IMR-90 (cell line): ENCODE data around the gene TNNI3K. TPM values are rescaled to one million over a fixed set of nuclear protein-coding genes. Genes with fewer than 3 reads are reported as not detected.

ENCODE experiments used
- ATAC-seq: fragments of 200-7000 bp; cut with Tn5 transposase; 2 replicates; pipeline ENCODE4 v1.9.1; 2020; ENCODE audit warnings: low read depth, mild to moderate bottlenecking, moderate library complexity
- BruUV-seq: library from RNA; stranded (reverse); fragments of 400-500 nt; replicated peaks from 2 replicates; lab custom pipeline; 2021; lab: Mats Ljungman, UMichigan
- CTCF ChIA-PET: fragments of 300-600 bp; formaldehyde crosslinking; extraction: SDS; loops from one replicate; lab custom pipeline; 2021; ENCODE audit warnings: antibody characterized with exemption; lab: Yijun Ruan, JAX
- POLR2A ChIA-PET: fragments of 300-600 bp; sonication (Branson Sonifier 250); formaldehyde crosslinking; loops from one replicate; lab custom pipeline; 2022; ENCODE audit warnings: antibody characterized with exemption; ENCODE audit not compliant: unreplicated experiment; lab: Charles Lee
- DNase-seq: peaks from one replicate; pipeline ENCODE4 v3.0.0; 2013
- H2AFZ ChIP-seq: replicated peaks from 2 replicates; pipeline ENCODE3; 2013; ENCODE audit warnings: low read length, mild to moderate bottlenecking; ENCODE audit not compliant: poor library complexity
- H2AK5ac ChIP-seq: 2 replicates; pipeline ENCODE4 v1.6.1; 2013; ENCODE audit warnings: low read depth, low read length, inconsistent platforms
- H2AK9ac ChIP-seq: replicated peaks from 2 replicates; pipeline ENCODE3; 2013; ENCODE audit warnings: mild to moderate bottlenecking, low read depth, low read length, moderate library complexity; ENCODE audit not compliant: poor library complexity
- H2BK120ac ChIP-seq: 2 replicates; pipeline ENCODE4 v1.6.1; 2013; ENCODE audit warnings: low read depth, low read length, inconsistent platforms
- H2BK15ac ChIP-seq: 3 replicates; pipeline ENCODE4 v1.6.1; 2013; ENCODE audit warnings: low read depth, low read length, inconsistent platforms
- H2BK20ac ChIP-seq: 2 replicates; pipeline ENCODE4 v1.6.1; 2013; ENCODE audit warnings: low read depth, mild to moderate bottlenecking, inconsistent platforms, low read length, moderate library complexity
- H2BK5ac ChIP-seq: 2 replicates; pipeline ENCODE4 v1.6.1; 2013; ENCODE audit warnings: mild to moderate bottlenecking, low read depth, low read length, inconsistent platforms; ENCODE audit not compliant: poor library complexity, severe bottlenecking
- H3K14ac ChIP-seq: replicated peaks from 2 replicates; pipeline ENCODE4 v1.6.1; 2013; ENCODE audit warnings: low read depth, low read length, inconsistent platforms
- H3K18ac ChIP-seq: 2 replicates; pipeline ENCODE4 v1.6.1; 2013; ENCODE audit warnings: low read depth, low read length, control low read depth
- H3K23ac ChIP-seq: 2 replicates; pipeline ENCODE4 v1.6.1; 2013; ENCODE audit warnings: low read depth, low read length, inconsistent platforms
- H3K27ac ChIP-seq: 2 replicates; pipeline ENCODE4 v1.5.1; 2013; ENCODE audit warnings: mild to moderate bottlenecking, control low read depth, low read length; ENCODE audit not compliant: insufficient read depth
- H3K27me3 ChIP-seq: 2 replicates; pipeline ENCODE4 v1.6.1; 2013; ENCODE audit warnings: low read length; ENCODE audit not compliant: control insufficient read depth, insufficient read depth
- H3K36me3 ChIP-seq: 2 replicates; pipeline ENCODE4 v1.6.1; 2013; ENCODE audit warnings: low read length, mixed read lengths; ENCODE audit not compliant: control insufficient read depth, insufficient read depth
- H3K4ac ChIP-seq: 2 replicates; pipeline ENCODE4 v1.6.1; 2013; ENCODE audit warnings: low read depth, low read length, inconsistent platforms
- H3K4me1 ChIP-seq: 2 replicates; pipeline ENCODE4 v1.6.1; 2013; ENCODE audit warnings: low read length, mixed read lengths; ENCODE audit not compliant: control insufficient read depth, insufficient read depth
- H3K4me2 ChIP-seq: 2 replicates; pipeline ENCODE4 v1.6.1; 2013; ENCODE audit warnings: low read depth, mild to moderate bottlenecking, control low read depth, low read length, moderate library complexity
- H3K4me3 ChIP-seq: 2 replicates; pipeline ENCODE4 v1.5.1; 2013; ENCODE audit warnings: low read depth, mild to moderate bottlenecking, control low read depth, low read length, moderate library complexity; ENCODE audit not compliant: insufficient read depth
- H3K56ac ChIP-seq: 2 replicates; pipeline ENCODE4 v1.6.1; 2013; ENCODE audit warnings: low read length, inconsistent platforms; ENCODE audit not compliant: insufficient read depth; ENCODE audit errors: extremely low read depth
- H3K79me1 ChIP-seq, 2 experiments: 2 replicates each; pipeline ENCODE4 v1.6.1; 2013; ENCODE audit warnings: low read length in 2 of 2, inconsistent platforms in 1 of 2, low read depth in 1 of 2
- H3K9ac ChIP-seq: 2 replicates; pipeline ENCODE4 v1.6.1; 2013; ENCODE audit warnings: low read depth, low read length, control low read depth
- H3K9me1 ChIP-seq: 2 replicates; pipeline ENCODE4 v1.6.1; 2013; ENCODE audit warnings: low read length, inconsistent platforms; ENCODE audit not compliant: insufficient read depth
- H3K9me3 ChIP-seq: 2 replicates; pipeline ENCODE4 v1.6.1; 2013; ENCODE audit warnings: low read length; ENCODE audit not compliant: control insufficient read depth, insufficient read depth
- H4K20me1 ChIP-seq: 2 replicates; pipeline ENCODE4 v1.6.1; 2013; ENCODE audit warnings: low read length, inconsistent platforms; ENCODE audit not compliant: insufficient read depth
- H4K5ac ChIP-seq: 2 replicates; pipeline ENCODE4 v1.6.1; 2013; ENCODE audit warnings: mild to moderate bottlenecking, low read depth, low read length, control low read depth
- H4K8ac ChIP-seq, 2 experiments: 2 replicates each; pipeline ENCODE4 v1.6.1; 2013; ENCODE audit warnings: low read depth in 2 of 2, low read length in 2 of 2, control low read depth in 1 of 2, inconsistent platforms in 1 of 2
- H4K91ac ChIP-seq: 2 replicates; pipeline ENCODE4 v1.6.1; 2013; ENCODE audit warnings: low read depth, low read length, inconsistent platforms; ENCODE audit not compliant: insufficient read depth
- BHLHE40 ChIP-seq: fragments of 150-350 bp; IDR thresholded peaks from 2 replicates; pipeline ENCODE4 v1.6.1; 2016; ENCODE audit warnings: mild to moderate bottlenecking, low read depth, low read length
- CEBPB ChIP-seq: IDR thresholded peaks from 2 replicates; pipeline ENCODE4 v1.6.1; 2012; ENCODE audit warnings: low read depth, low read length, improper control_type of control experiment
- CHD1 ChIP-seq: IDR thresholded peaks from 2 replicates; pipeline ENCODE4 v1.6.1; 2012; ENCODE audit warnings: low read depth, low read length, improper control_type of control experiment
- CTCF ChIP-seq: conservative IDR thresholded peaks from 2 replicates; pipeline ENCODE4 v1.5.1; 2012; ENCODE audit warnings: mild to moderate bottlenecking, low read depth, low read length, improper control_type of control experiment
- ELK1 ChIP-seq: fragments of 150-350 bp; IDR thresholded peaks from 2 replicates; pipeline ENCODE4 v1.6.1; 2016; ENCODE audit warnings: low read depth, mild to moderate bottlenecking, low read length, moderate library complexity, borderline replicate concordance
- FOS ChIP-seq: fragments of 150-350 bp; IDR thresholded peaks from 2 replicates; pipeline ENCODE4 v1.6.1; 2016; ENCODE audit warnings: low read depth, low read length
- MAFK ChIP-seq: IDR thresholded peaks from 2 replicates; pipeline ENCODE4 v1.6.1; 2012; ENCODE audit warnings: low read depth, low read length, improper control_type of control experiment
- MAZ ChIP-seq: IDR thresholded peaks from 2 replicates; pipeline ENCODE4 v1.6.1; 2012; ENCODE audit warnings: low read depth, mild to moderate bottlenecking, low read length, improper control_type of control experiment, moderate library complexity, borderline replicate concordance
- MXI1 ChIP-seq: IDR thresholded peaks from 2 replicates; pipeline ENCODE4 v1.6.1; 2012; ENCODE audit warnings: low read depth, mild to moderate bottlenecking, low read length, moderate library complexity, borderline replicate concordance
- NFE2L2 ChIP-seq: fragments of 150-350 bp; IDR thresholded peaks from 2 replicates; pipeline ENCODE4 v1.6.1; 2016; ENCODE audit warnings: low read depth, mild to moderate bottlenecking, low read length
- POLR2A ChIP-seq: IDR thresholded peaks from 2 replicates; pipeline ENCODE4 v1.6.1; 2012; ENCODE audit warnings: mild to moderate bottlenecking, low read depth, low read length
- RAD21 ChIP-seq: IDR thresholded peaks from 2 replicates; pipeline ENCODE4 v1.6.1; 2012; ENCODE audit warnings: low read length, improper control_type of control experiment
- RCOR1 ChIP-seq: IDR thresholded peaks from 2 replicates; pipeline ENCODE4 v1.6.1; 2012; ENCODE audit warnings: mild to moderate bottlenecking, low read length, improper control_type of control experiment; ENCODE audit not compliant: insufficient replicate concordance
- RFX5 ChIP-seq: IDR thresholded peaks from 2 replicates; pipeline ENCODE4 v1.8.0; 2012; ENCODE audit warnings: low read depth, mild to moderate bottlenecking, low read length, moderate library complexity
- SMC3 ChIP-seq: fragments of 150-350 bp; IDR thresholded peaks from 2 replicates; pipeline ENCODE4 v1.6.1; 2016; ENCODE audit warnings: low read depth, mild to moderate bottlenecking, antibody characterized with exemption, low read length, moderate library complexity
- USF2 ChIP-seq: fragments of 150-350 bp; IDR thresholded peaks from 2 replicates; pipeline ENCODE4 v1.6.1; 2017; ENCODE audit warnings: mild to moderate bottlenecking, antibody characterized with exemption, low read length, low read depth
- WGBS, 2 experiments: methylation state at CpG; one replicate each; pipeline versions ENCODE4 v1.1.5 to v1.1.7; 2013; ENCODE audit warnings: missing lambda C conversion rate in 2 of 2; ENCODE audit not compliant: insufficient read length in 1 of 2; ENCODE audit errors: extremely low coverage in 2 of 2; 5-methylcytosine and 5-hydroxymethylcytosine counted together
- dilution Hi-C: fragments of 300-500 bp; cut with HindIII; formaldehyde crosslinking; loops from one replicate; pipeline ENCODE4 v1.14.3; 2018; ENCODE audit warnings: low sequenced_read_pairs; ENCODE audit not compliant: unreplicated experiment
- in situ Hi-C: fragments of 300-500 bp; cut with MboI; formaldehyde crosslinking; loops from 3 replicates; pipeline ENCODE4 v1.14.3; 2019; ENCODE audit warnings: low sequenced_read_pairs, inconsistent platforms, mixed read lengths
- intact Hi-C: fragments of 100-400 bp; cut with micrococcal nuclease; formaldehyde crosslinking; loops from 2 replicates; pipeline ENCODE4 v1.10.0; 2022
- polyA plus RNA-seq, 3 experiments: library from polyadenylated mRNA; depleted of rRNA; stranded (reverse); fragments of >200 nt; gene quantifications; 2 replicates each; pipeline ENCODE4 v1.2.3, GENCODE V29; 2012; ENCODE audit warnings: low replicate concordance in 1 of 3
- total RNA-seq: library from RNA; depleted of rRNA; stranded (reverse); fragments of >200 nt; gene quantifications from 2 replicates; pipeline ENCODE4 v1.2.3, GENCODE V29; 2012

The TNNI3K gene
- total and polyA plus RNA-seq, 2 of the 4 experiments (the other 2 are of a cell fraction) = 0.90 to 1.3 TPM

- H3K18ac ChIP-seq = no peak overlapping the region
- H3K4me3 ChIP-seq = no peak overlapping the region
- no peak overlapping the region for H4K8ac ChIP-seq
- no peak overlapping the region for H4K91ac ChIP-seq
- no peak for DNase-seq
- H2BK15ac ChIP-seq = no peak overlapping the region
- H2BK20ac ChIP-seq = no peak overlapping the region
- no peak overlapping the region for H4K5ac ChIP-seq
- POLR2A ChIA-PET = no interaction called here
- no peak overlapping the region for H3K4ac ChIP-seq
- no peaks in the 10 kb centered on the region for H4K20me1 ChIP-seq
- H2BK120ac ChIP-seq = no peak overlapping the region
- WGBS, 2 experiments = no CpG with 5 or more reads among the region's 3 CpGs
- no peak overlapping the region for H3K27ac ChIP-seq
- TF ChIP-seq USF2 (no peak), POLR2A (no peak), CTCF (no peak), RAD21 (no peak), CHD1 (no peak), MXI1 (no peak), ELK1 (no peak), SMC3 (no peak), RCOR1 (no peak), MAFK (no peak), BHLHE40 (no peak), FOS (no peak), RFX5 (no peak), MAZ (no peak), CEBPB (no peak), NFE2L2 (no peak)
- H3K23ac ChIP-seq = no peak overlapping the region
- dilution Hi-C loops (no loop called here), intact Hi-C loops (no loop called here), in situ Hi-C loops (no loop called here)
- no peak overlapping the region for H3K14ac ChIP-seq
- no TSS peak for BruUV-seq
- CTCF ChIA-PET = no interaction called here
- no peak overlapping the region for H3K4me2 ChIP-seq
- no peaks in the 10 kb centered on the region for H3K9me1 ChIP-seq
- H2AK9ac ChIP-seq = no peak overlapping the region
- no peak for ATAC-seq
- no peak overlapping the region for H3K9ac ChIP-seq
- no peaks in the 10 kb centered on the region for H3K79me1 ChIP-seq
- H2BK5ac ChIP-seq = no peak overlapping the region
- no peak overlapping the region for H3K56ac ChIP-seq
- H3K9me3 ChIP-seq = no peaks in the 10 kb centered on the region
- H3K36me3 ChIP-seq = no peaks in the 10 kb centered on the region
- H2AFZ ChIP-seq = no peak overlapping the region
- no peaks in the 10 kb centered on the region for H3K27me3 ChIP-seq
- no peak overlapping the region for H2AK5ac ChIP-seq
- no peaks in the 10 kb centered on the region for H3K4me1 ChIP-seq
Observed at GRCh38 chr1:74266001-74266400, 30.8 kb downstream of the TNNI3K start.
